ENCODE results near the gene MDFI.

The MDFI gene

DNA sequence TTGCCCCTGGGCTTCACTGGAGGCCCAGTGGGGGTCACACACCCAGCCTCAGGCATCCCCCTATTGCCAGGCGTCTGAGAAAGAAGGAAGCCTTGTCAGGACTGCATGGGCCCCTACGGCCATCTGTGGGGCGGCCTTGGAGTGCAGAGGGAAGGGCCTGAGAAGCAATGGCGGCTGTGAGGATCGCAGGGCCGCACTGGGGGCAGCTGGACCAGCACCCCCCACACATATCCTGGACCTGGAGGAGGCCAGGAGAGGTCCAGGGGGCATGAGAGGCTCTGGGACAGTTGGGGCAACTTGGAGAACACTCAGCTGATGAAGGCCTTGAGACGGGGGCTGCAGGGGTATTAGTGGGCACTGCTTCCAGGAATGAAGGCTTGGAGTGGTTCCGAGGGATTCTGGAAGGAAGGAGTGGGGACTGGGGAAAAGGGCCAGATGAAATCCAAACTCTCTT is 16.5 kb downstream of the MDFI start:
- Histone ChIP-seq H3K4me3 (ENCODE audit: low read depth, low read length) (no peak overlapping the region), H3K9ac (ENCODE audit: low read depth, low read length) (no peak overlapping the region), H3K27me3 (ENCODE audit: control insufficient read depth, insufficient read depth, low read length) (peaks cover 2% of the 10 kb centered on the region), H3K36me3 (ENCODE audit: control insufficient read depth, insufficient read depth, low read length) (peaks cover 4% of the 10 kb centered on the region), H3K4me1 (ENCODE audit: control insufficient read depth, insufficient read depth, low read length) (peaks cover 2% of the 10 kb centered on the region), H3K9me3 (ENCODE audit: control insufficient read depth, insufficient read depth, low read length) (no peaks in the 10 kb centered on the region)

DNA sequence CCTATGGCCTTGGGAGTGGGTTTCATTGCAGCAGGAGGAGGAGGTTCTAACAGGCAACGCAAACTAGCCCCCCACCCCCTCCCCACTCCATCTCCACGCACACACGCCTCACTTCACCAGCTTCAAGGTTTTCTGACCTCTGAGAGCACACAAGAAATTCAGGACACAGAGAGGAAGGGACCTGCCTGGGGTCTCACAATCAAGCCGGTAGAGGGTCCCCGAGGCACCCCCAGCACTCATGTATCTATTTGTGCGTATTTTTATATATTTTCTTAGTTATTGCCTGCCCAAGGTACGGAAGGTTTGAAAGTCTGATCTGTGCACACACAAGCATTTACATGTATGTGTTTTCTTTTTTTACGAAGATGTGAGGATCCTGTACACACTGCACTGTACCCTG is 16.9 kb downstream of the MDFI start:
- H3K4me3 ChIP-seq (ENCODE audit: low read depth, low read length): no peak overlapping the region
- H3K36me3 ChIP-seq (ENCODE audit: control insufficient read depth, insufficient read depth, low read length): peaks cover 3% of the 10 kb centered on the region
- peaks cover 2% of the 10 kb centered on the region for H3K27me3 ChIP-seq (ENCODE audit: control insufficient read depth, insufficient read depth, low read length)
- no peaks in the 10 kb centered on the region for H3K9me3 ChIP-seq (ENCODE audit: control insufficient read depth, insufficient read depth, low read length)
- no peak overlapping the region for H3K9ac ChIP-seq (ENCODE audit: low read depth, low read length)
- peaks cover 2% of the 10 kb centered on the region for H3K4me1 ChIP-seq (ENCODE audit: control insufficient read depth, insufficient read depth, low read length)

GRCh38 chr6:41655646-41656001 is 17.4 kb downstream of the MDFI start:
- Histone ChIP-seq H3K9ac (ENCODE audit: low read depth, low read length) (no peak overlapping the region), H3K4me1 (ENCODE audit: control insufficient read depth, insufficient read depth, low read length) (peaks cover 2% of the 10 kb centered on the region), H3K9me3 (ENCODE audit: control insufficient read depth, insufficient read depth, low read length) (no peaks in the 10 kb centered on the region), H3K27me3 (ENCODE audit: control insufficient read depth, insufficient read depth, low read length) (peaks cover 2% of the 10 kb centered on the region), H3K36me3 (ENCODE audit: control insufficient read depth, insufficient read depth, low read length) (peaks cover 3% of the 10 kb centered on the region), H3K4me3 (ENCODE audit: low read depth, low read length) (no peak overlapping the region)

- Histone ChIP-seq H3K4me1 (ENCODE audit: control insufficient read depth, insufficient read depth, low read length) (peaks cover 2% of the 10 kb centered on the region), H3K36me3 (ENCODE audit: control insufficient read depth, insufficient read depth, low read length) (peaks cover 3% of the 10 kb centered on the region), H3K9ac (ENCODE audit: low read depth, low read length) (no peak overlapping the region), H3K27me3 (ENCODE audit: control insufficient read depth, insufficient read depth, low read length) (peaks cover 2% of the 10 kb centered on the region), H3K4me3 (ENCODE audit: low read depth, low read length) (no peak overlapping the region), H3K9me3 (ENCODE audit: control insufficient read depth, insufficient read depth, low read length) (no peaks in the 10 kb centered on the region)
These were observed 17.9 kb downstream of the MDFI start for GRCh38 chr6:41656002-41656691.

DNA sequence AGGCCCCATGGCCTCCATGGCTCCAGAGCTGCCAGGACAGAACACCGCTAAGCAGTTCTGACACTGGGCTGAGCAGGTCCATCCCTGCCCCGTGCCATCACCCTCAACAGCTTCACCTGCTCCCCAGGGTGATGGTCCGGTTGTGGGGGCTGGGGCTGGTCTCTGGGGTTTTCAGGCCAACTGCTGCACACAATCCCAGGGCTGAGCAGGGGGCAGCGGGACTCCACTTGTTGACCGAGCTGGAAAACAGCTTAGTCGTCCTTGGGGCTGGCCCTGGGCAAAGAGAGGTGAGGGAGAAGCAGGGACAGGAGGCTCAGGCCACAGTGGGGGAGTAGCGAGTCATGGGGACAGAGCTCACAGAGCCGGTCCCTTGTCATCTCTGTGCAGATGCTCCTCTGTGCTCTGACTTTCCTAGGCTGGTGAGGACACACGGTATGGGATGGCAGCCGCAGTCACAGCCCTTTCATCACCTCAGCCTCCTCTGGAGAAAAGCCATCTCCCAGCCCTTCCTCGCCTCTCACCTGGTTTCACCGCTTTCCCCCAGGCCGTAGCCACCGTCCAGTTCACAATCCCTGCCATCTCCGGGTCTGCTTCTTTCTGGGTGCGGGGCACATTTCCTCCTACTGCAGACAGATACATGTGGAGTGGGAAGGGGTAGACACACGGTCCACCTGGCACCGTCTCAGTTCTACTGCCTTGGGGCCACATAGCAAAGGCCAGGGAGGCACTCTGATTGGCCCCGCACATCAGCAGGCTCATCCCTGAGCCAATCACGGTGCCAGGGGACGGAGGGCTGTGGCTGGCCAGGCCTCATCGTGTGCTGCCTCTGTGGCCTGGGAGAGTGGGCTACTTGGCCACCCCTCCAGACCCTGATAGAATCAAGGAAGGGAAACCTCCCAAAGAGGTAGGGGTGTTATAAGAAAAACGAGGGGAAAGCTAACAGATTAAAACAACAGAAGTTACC is 19.1 kb downstream of the MDFI start:
- no peak overlapping the region for H3K4me3 ChIP-seq (ENCODE audit: low read depth, low read length)
- peaks cover 2% of the 10 kb centered on the region for H3K4me1 ChIP-seq (ENCODE audit: control insufficient read depth, insufficient read depth, low read length)
- peaks cover 2% of the 10 kb centered on the region for H3K27me3 ChIP-seq (ENCODE audit: control insufficient read depth, insufficient read depth, low read length)
- H3K9me3 ChIP-seq (ENCODE audit: control insufficient read depth, insufficient read depth, low read length): no peaks in the 10 kb centered on the region
- peaks cover 3% of the 10 kb centered on the region for H3K36me3 ChIP-seq (ENCODE audit: control insufficient read depth, insufficient read depth, low read length)
- no peak overlapping the region for H3K9ac ChIP-seq (ENCODE audit: low read depth, low read length)

GRCh38 chr6:41658636-41659035 is 20.4 kb downstream of the MDFI start:
- no peak overlapping the region for H3K4me3 ChIP-seq (ENCODE audit: low read depth, low read length)
- peaks cover 2% of the 10 kb centered on the region for H3K27me3 ChIP-seq (ENCODE audit: control insufficient read depth, insufficient read depth, low read length)
- H3K36me3 ChIP-seq (ENCODE audit: control insufficient read depth, insufficient read depth, low read length): no peaks in the 10 kb centered on the region
- no peaks in the 10 kb centered on the region for H3K9me3 ChIP-seq (ENCODE audit: control insufficient read depth, insufficient read depth, low read length)
- peaks cover 2% of the 10 kb centered on the region for H3K4me1 ChIP-seq (ENCODE audit: control insufficient read depth, insufficient read depth, low read length)
- no peak overlapping the region for H3K9ac ChIP-seq (ENCODE audit: low read depth, low read length)

DNA sequence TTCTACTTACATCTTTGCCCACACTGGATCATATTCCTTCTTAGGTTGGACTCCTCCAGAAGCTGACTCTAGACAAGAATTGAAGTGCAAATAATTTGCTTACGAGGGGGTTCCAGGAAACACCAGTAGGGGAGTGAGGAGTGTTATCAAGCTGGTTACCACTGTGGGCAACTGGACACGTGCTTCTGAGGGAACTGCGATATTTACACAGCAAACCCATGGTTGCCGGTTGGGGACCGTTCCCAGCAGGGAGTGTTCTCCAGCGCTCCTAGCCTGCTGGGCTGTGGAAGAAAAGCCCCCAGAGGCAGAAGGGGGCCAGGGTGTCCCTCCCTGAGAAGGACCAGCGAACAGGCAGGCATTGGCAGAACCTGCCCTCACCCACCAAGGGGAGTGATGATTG is 21.7 kb downstream of the MDFI start:
- peaks cover 2% of the 10 kb centered on the region for H3K27me3 ChIP-seq (ENCODE audit: control insufficient read depth, insufficient read depth, low read length)
- no peak overlapping the region for H3K4me3 ChIP-seq (ENCODE audit: low read depth, low read length)
- no peaks in the 10 kb centered on the region for H3K9me3 ChIP-seq (ENCODE audit: control insufficient read depth, insufficient read depth, low read length)
- H3K9ac ChIP-seq (ENCODE audit: low read depth, low read length): no peak overlapping the region
- H3K36me3 ChIP-seq (ENCODE audit: control insufficient read depth, insufficient read depth, low read length): no peaks in the 10 kb centered on the region
- H3K4me1 ChIP-seq (ENCODE audit: control insufficient read depth, insufficient read depth, low read length): peaks cover 4% of the 10 kb centered on the region

DNA sequence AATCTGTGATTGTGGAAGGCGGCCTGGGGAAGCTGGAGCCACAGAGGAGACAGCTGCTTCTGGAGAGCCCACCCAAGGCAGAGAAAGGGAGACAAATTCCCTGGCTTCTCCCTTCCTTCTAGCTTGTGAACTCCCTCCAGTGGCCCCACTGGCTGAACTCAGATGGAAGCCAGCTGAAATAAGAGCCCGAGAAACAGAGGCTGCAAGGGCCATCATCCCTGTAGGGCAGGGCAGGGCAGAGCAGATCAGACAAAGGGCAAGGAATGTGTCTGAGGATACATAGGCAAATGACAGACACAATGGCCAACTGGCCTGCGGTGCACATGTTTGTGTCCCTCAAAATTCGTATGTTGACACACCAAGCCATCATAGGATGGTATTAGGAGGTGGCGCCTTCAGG is 25.3 kb downstream of the MDFI start:
- H3K9me3 ChIP-seq (ENCODE audit: control insufficient read depth, insufficient read depth, low read length): no peaks in the 10 kb centered on the region
- H3K4me3 ChIP-seq (ENCODE audit: low read depth, low read length): no peak overlapping the region
- H3K9ac ChIP-seq (ENCODE audit: low read depth, low read length): no peak overlapping the region
- no peaks in the 10 kb centered on the region for H3K36me3 ChIP-seq (ENCODE audit: control insufficient read depth, insufficient read depth, low read length)
- peaks cover 3% of the 10 kb centered on the region for H3K4me1 ChIP-seq (ENCODE audit: control insufficient read depth, insufficient read depth, low read length)
- H3K27me3 ChIP-seq (ENCODE audit: control insufficient read depth, insufficient read depth, low read length): peaks cover 3% of the 10 kb centered on the region

GRCh38 chr6:41664271-41664670 is 26.0 kb downstream of the MDFI start:
- Histone ChIP-seq H3K4me3 (ENCODE audit: low read depth, low read length) (no peak overlapping the region), H3K4me1 (ENCODE audit: control insufficient read depth, insufficient read depth, low read length) (peaks cover 3% of the 10 kb centered on the region), H3K27me3 (ENCODE audit: control insufficient read depth, insufficient read depth, low read length) (peaks cover 3% of the 10 kb centered on the region), H3K9ac (ENCODE audit: low read depth, low read length) (no peak overlapping the region), H3K9me3 (ENCODE audit: control insufficient read depth, insufficient read depth, low read length) (no peaks in the 10 kb centered on the region), H3K36me3 (ENCODE audit: control insufficient read depth, insufficient read depth, low read length) (no peaks in the 10 kb centered on the region)

- Histone ChIP-seq H3K36me3 (ENCODE audit: control insufficient read depth, insufficient read depth, low read length) (no peaks in the 10 kb centered on the region), H3K9ac (ENCODE audit: low read depth, low read length) (no peak overlapping the region), H3K4me1 (ENCODE audit: control insufficient read depth, insufficient read depth, low read length) (peaks cover 3% of the 10 kb centered on the region), H3K27me3 (ENCODE audit: control insufficient read depth, insufficient read depth, low read length) (peaks cover 3% of the 10 kb centered on the region), H3K4me3 (ENCODE audit: low read depth, low read length) (no peak overlapping the region), H3K9me3 (ENCODE audit: control insufficient read depth, insufficient read depth, low read length) (no peaks in the 10 kb centered on the region)
These were observed 28.9 kb downstream of the MDFI start for GRCh38 chr6:41667195-41667594.

DNA sequence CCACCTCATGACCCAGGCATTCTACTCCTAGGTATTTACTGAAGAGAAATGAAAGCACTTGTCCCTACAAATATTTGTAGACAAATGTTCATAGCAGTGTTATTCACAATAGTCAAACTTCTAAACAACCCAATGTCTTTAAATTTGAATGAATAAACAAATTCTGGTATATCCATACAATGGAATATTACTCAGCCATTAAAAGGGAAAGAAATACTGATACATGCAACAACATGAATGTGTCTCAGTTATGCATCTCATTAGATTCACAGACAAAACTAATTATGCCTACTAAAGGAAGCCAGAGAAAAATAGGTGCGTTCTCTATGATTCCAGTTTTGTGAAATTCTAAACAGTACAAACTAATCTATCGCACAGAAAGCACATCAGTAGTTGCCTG is 30.7 kb downstream of the MDFI start:
- no peaks in the 10 kb centered on the region for H3K36me3 ChIP-seq (ENCODE audit: control insufficient read depth, insufficient read depth, low read length)
- H3K4me1 ChIP-seq (ENCODE audit: control insufficient read depth, insufficient read depth, low read length): no peaks in the 10 kb centered on the region
- no peak overlapping the region for H3K9ac ChIP-seq (ENCODE audit: low read depth, low read length)
- H3K9me3 ChIP-seq (ENCODE audit: control insufficient read depth, insufficient read depth, low read length): no peaks in the 10 kb centered on the region
- no peak overlapping the region for H3K4me3 ChIP-seq (ENCODE audit: low read depth, low read length)
- H3K27me3 ChIP-seq (ENCODE audit: control insufficient read depth, insufficient read depth, low read length): peaks cover 3% of the 10 kb centered on the region
